HL-60 (cell line): ENCODE data around the gene TIGD3.

Experiments used
- CTCF ChIP-seq: IDR thresholded peaks from one replicate; pipeline ENCODE4 v1.5.1; 2011; ENCODE audit warnings: low read length, control low read depth, inconsistent platforms; ENCODE audit not compliant: insufficient read depth
- POLR2AphosphoS5 ChIP-seq: IDR thresholded peaks from 2 replicates; pipeline ENCODE4 v1.6.1; 2012; ENCODE audit warnings: low read depth

GRCh38 chr11:65355776-65356393, 1.3 kb downstream of the TIGD3 start:
- TF ChIP-seq POLR2AphosphoS5: no peak
- TF ChIP-seq CTCF: no peak
